ENCODE results near the gene NBPF3.
"Not testable (repeated sequence)": the region's sequence is repeated elsewhere in the genome, so short reads cannot be mapped to it uniquely, and the experiment has no call there.

Gene NBPF3

DNA sequence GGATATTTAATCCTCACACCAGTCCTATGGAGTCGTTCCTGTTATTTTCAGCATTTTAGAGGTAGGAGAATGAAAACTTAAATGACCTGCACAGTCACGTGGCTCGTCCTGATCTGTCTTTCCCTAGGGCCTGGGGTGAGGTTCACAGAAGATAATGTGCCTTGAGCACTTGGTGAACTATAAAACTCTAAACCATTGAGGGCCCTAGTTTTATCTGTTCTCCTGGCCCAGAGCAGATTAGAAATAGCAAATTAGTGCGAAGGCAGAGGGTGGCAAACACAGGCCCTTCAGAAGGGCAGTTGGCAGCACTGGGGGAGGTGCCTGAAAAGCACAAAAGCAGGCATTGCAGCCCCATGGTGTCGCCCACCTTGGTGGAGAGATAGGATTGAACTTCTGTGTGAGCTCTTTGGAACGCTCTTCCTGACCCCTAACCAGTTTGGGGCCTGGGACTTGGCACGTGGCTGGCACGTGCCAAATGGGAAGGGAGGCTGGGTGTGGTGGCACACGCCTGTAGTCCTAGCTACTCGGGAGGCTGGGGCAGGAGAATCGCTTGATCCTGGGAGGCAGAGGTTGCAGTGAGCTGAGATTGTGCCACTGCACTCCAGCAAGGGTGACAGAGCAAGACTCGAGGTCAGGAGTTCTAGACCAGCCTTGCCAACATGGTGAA lies 1.2 kb upstream of the NBPF3 start:
- not testable (repeated sequence) for DNase-seq (ENCODE audit: low read depth in 4 of 4, low spot score in 1 of 4)

DNA sequence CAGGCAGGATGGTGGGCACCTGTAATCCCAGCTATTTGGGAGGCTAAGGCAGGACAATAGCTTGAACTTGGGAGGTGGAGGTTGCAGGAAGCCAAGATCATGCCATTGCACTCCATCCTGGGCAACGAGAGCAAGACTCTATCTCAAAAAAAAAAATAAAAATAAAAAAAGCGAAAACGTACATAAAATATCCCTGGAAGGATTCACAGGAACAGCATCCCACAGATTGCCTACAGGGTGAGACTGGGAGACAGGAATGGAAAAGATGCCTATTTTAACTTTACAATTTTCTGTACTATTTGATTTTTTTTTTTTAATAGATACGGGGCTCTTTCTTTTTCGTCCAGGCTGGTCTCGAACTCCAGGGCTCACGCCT lies 604 bp upstream of the NBPF3 start:
- DNase-seq (ENCODE audit: low read depth in 4 of 4, low spot score in 1 of 4): no peak

DNA sequence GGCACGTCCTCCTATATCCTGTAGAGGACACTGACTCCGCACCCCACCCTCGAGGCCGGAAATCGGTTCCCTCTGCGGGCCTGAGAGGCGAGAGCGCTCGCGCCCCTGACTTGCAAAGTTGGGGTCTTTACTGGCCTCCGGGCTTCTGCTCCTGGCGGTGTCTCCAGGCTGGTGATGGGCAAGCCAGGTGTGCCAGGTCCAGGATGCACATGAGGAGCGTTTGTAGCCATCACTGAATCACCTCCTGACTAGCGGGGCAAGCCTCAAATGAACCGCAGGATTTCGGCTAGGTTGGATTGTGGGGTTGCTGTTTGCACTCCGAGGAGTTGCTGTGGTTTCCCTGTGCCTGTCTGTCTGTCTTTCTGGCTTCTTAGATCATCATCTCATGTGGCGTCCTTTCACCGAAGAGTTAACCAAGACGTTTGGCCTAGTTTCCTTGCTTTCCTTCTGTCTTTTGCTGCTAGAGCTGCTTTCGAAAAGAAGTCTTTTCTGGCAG lies 741 bp downstream of the NBPF3 start:
- peak in 2 of 4 experiments; percentile 10 to 29 for DNase-seq (ENCODE audit: low read depth in 4 of 4, low spot score in 1 of 4)

DNA sequence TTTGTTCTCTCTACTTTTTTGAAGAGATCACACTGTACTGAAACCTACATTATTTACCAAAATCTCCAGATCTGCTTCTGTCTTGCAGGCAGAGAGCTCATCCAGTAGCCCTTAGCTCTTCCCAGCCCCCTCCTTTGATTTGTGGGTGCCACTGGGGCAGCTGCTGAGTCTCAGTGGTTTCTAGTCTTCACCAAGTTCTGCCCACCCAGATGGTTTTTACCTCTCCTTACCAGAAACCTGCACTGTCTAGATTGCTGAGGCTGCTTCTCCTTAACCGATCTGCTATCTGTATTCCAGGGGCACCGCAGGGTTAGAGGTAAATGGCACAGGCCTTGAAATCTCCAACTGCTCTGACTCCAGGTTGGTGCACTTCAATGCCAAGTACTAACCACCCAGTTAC lies 6.7 kb downstream of the NBPF3 start:
- not testable (repeated sequence) for DNase-seq (ENCODE audit: low read depth in 4 of 4, low spot score in 1 of 4)

DNA sequence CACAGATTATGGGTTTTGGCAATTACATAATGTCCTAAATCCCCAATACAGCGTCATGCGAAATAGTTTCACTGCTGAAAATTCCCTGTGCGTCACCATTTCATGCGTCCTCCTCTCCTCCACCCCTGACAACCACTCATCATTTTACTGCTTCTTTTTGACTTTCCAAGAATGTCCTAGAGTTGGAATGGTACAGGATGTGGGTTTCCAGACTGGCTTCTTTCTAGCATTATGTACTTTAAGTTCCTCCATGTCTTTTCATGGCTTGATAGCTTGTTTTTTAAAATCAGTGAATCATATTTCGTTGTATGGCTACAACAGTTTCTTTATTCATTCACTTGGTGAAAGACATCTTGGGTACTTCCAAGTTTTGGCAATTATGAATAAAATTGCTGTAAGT lies 7.4 kb downstream of the NBPF3 start:
- DNase-seq (ENCODE audit: low read depth in 4 of 4, low spot score in 1 of 4): no peak

DNA sequence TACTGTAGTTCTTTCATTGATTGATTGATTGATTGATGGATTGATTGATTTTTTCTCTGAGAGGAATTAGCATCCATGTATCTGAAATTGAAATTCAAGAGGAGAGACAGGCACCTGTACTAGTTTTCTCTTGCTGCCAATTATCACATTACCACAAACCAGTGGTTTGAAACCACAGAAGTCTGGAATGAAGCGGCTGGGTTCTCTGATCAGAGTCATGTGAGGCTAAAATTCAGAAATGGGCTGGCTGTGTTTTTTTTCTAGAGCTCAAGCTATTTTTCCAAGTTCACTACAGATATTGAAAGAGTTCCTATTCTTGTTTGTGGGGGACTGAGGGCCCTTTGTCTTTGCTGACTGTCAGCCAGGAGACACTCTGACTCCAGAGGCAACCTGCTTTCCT lies 10.0 kb downstream of the NBPF3 start:
- no peak for DNase-seq (ENCODE audit: low read depth in 4 of 4, low spot score in 1 of 4)

DNA sequence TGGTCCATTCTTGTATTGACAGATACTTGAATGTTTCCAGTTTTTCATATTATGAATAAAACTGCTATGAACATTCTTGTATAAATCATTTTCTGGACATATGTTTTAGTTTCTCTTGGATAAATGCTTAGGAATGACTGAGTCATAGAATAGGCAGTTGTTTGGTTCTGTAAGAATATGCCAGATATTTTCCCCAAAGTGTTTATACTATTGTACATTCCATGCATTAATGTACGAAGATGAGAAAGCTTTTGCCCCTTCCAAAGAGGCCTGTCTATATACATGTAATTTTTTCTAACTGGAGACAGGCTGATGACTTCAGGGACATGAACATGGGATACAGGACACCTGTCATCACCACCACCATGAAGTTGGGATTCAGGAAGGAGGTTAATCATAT lies 11.3 kb downstream of the NBPF3 start:
- no peak for DNase-seq (ENCODE audit: low read depth in 4 of 4, low spot score in 1 of 4)

DNA sequence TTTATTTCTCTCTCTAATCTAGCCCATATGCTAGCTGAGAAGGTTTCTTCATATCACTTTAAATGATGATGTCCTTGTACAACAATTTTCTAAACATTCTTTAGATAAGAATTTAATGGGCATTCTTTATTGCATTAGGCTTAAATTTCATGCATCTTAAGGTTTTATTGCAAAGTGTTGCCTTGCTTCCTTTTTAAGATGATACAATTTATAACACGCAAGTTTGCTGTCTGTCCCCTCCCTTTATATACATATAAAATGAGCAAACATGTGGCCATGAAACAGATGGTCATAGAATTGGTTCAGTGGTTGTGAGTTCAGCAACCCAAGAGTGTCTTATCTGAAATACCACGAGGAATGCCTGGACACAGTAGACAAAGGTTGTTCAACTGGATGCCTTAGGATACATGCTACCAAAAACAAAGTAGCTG lies 12.1 kb downstream of the NBPF3 start:
- no peak for DNase-seq (ENCODE audit: low read depth in 4 of 4, low spot score in 1 of 4)

DNA sequence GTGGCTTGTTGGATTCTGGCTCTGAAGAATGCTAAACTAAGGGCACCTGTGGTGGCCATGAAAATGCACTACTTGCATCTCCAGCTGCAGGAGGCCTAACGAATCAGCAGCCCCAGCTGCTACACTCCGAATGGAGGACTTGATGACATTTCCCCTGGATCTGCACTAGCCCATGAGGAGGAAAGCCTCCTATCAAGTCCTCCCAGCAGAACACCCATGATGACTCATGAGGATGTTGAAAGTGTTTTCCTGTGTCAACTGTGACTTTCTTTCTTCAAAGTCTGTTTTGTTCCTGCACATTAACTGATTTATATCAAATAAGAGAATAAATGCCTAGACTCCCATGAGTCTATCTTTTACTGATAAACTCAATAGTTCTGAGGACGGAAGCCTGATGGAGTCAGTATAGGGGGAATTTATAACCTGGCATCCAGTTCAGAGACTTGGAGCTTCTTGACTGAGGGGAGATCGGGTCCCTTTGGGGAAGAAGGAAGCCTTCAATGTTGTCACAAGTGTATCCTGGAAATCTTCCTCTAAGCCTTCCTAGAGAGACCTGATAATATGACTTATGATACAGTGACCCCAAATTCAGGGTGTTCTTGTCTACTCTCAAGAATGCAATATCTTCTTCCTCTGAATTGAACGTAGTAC lies 14.2 kb downstream of the NBPF3 start:
- DNase-seq (ENCODE audit: low read depth in 4 of 4, low spot score in 1 of 4): not testable (repeated sequence)

DNA sequence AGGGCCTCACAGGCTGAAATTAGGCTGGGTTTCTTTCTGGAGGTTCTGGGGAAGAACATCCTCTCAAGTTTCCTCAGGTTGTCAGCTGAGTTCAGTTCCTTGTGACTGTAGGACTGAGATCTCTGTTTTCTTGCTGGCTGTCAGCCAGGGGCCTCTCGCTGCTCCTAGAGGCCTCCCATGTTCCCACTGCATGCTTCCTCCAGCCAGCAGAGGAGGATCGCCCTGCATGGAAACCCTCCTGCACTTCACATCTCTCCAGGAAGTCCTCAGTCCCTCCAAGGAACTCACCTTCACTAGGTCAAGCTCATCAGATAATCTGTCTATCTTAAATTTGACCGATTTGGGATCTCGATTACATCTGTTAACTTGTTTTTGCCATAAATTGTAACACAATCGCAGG lies 15.0 kb downstream of the NBPF3 start:
- DNase-seq (ENCODE audit: low read depth in 4 of 4, low spot score in 1 of 4): not testable (repeated sequence)

DNA sequence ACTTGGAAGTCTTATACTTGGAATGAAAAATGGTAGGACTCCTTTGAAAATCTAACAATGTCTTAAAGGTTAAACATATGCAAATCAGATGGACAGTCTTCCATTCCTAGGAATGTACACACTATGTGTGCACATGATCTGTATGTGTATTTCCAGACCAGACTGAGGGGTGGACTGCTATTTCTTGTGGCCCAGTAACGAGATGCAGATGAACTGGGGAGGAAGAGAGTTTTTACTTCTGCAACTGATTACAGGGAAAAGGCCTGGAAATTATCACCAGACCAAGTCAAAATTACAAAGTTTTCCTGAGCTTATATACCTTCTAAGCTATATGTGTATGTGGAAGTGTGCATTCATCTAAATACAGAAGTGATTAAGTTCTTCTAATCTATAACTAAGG lies 17.7 kb downstream of the NBPF3 start:
- no peak for DNase-seq (ENCODE audit: low read depth in 4 of 4, low spot score in 1 of 4)

DNA sequence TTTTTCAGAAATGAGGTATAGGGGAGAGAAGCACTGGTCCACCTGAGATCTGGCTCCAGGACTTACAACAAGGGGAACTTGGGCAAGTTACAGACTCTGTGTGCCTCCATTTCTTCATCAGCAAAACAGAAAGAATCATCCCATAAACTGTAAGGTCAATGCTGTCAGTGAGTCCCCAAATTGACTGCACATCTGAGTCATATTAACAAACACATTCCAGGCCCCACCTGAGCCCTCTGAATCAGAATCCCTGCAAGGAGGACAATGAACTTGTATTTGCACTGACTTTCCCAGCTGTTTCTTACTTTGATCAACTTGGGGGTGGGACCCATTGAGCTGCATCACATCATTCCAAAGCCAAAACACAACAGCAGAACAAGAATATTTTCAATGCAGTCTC lies 25.2 kb downstream of the NBPF3 start:
- DNase-seq (ENCODE audit: low read depth in 4 of 4, low spot score in 1 of 4): not testable (repeated sequence)

DNA sequence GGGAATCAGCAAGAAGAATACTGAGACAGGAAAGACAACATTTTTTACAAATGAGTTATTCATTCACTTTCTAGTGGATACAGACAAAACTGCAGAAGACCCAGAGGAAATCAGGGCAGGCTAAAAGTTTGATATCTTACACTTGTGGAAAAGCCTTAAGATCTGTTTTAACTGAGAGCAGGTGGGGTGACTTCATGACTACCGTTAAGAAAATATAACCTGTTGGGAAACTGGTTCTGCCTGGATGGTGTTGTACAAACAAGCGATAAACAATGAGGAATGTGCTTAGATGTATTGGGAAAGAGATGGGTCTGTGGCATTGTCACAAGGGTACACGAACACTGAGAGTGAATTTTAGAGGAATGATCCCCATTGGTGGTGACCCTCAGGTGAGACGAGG lies 28.0 kb downstream of the NBPF3 start:
- not testable (repeated sequence) for DNase-seq (ENCODE audit: low read depth in 4 of 4, low spot score in 1 of 4)

DNA sequence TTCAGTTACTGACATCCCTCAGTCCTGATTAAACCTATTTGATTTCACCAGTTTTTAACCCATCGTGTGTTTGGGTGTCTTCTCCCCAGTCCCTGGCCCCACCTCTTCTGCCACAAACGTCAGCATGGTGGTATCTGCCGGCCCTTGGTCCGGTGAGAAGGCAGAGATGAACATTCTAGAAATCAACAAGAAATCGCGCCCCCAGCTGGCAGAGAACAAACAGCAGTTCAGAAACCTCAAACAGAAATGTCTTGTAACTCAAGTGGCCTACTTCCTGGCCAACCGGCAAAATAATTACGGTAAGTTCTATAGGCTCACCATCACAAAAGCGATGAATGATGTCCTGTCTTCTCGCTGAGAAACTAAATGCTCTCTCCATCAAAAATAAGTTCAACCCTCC lies 28.7 kb downstream of the NBPF3 start:
- DNase-seq (ENCODE audit: low read depth in 4 of 4, low spot score in 1 of 4): peak in 1 of 4 experiments; percentile 4

DNA sequence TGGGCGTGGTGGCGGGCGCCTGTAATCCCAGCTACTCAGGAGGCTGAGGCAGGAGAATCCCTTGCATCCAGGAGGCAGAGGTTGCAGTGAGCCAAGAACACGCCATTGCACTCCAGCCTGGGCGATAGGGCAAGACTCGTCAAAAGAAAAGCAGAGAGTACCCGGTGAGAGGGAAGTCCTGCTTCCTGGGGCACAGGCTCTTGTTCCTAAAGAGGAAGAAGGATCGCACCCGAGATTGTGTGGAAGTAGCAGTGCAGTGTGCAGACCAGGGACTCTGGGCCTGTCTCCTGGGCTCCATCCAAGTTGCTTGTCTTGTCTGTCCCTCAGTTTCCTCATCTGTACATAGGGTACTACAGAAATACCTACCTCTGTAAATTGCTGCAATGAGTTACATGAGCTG lies 29.6 kb downstream of the NBPF3 start:
- no peak for DNase-seq (ENCODE audit: low read depth in 4 of 4, low spot score in 1 of 4)

DNA sequence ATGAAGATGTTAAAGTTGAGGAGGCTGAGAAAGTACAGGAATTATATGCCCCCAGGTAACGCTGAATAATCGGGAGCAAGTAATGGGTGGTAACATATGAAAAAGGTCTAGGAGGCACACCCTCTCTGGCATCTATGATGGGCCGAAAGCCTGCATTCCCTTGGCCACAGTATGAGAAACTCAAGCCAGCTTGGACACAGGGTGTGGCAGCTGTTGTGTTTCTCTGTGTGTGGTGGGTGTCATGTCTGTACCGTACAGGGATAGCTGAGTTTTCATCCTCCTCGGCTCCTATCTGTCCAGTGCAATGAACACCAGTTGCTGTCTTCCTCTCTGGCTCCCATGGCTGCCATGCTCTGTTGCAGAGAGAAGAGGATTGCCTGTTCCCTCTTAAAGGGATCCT lies 32.9 kb downstream of the NBPF3 start:
- no peak for DNase-seq (ENCODE audit: low read depth in 4 of 4, low spot score in 1 of 4)

DNA sequence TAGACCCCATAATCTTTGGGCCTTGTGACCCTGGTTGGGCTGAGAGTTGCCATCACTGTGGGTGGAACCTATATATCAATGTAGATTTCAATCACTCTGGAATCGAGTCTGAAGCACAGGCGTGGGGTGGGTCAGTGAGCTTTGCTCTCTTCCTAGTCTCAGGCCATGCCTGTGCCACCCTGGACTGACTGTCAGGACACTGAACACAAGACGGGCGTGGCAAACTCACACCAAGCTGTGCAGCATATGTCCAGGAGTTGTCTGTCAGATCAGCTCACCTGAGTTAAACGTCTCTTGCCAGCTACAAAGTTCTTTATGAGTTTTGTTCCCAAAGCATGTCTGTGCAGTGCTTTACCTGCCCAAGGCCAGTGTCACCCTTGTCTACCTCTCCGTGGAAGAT lies 38.4 kb downstream of the NBPF3 start:
- DNase-seq (ENCODE audit: low read depth in 4 of 4, low spot score in 1 of 4): no peak

DNA sequence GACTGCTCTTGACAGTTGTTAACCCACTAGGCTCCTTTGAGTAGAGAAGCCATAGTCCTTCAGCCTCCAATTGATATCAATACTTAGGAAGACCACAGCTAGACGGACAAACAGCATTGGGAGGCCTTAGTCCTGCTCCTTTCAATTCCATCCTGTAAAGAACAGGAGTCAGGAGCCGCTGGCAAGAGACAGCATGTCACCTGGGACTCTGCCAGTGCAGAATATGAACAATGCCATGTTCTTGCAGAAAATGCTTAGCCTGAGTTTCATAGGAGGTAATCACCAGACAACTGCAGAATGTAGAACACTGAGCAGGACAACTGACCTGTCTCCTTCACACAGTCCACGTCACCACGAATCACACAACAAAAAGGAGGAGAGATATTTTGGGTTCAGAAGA lies 43.9 kb downstream of the NBPF3 start:
- not testable (repeated sequence) for DNase-seq (ENCODE audit: low read depth in 4 of 4, low spot score in 1 of 4)

DNA sequence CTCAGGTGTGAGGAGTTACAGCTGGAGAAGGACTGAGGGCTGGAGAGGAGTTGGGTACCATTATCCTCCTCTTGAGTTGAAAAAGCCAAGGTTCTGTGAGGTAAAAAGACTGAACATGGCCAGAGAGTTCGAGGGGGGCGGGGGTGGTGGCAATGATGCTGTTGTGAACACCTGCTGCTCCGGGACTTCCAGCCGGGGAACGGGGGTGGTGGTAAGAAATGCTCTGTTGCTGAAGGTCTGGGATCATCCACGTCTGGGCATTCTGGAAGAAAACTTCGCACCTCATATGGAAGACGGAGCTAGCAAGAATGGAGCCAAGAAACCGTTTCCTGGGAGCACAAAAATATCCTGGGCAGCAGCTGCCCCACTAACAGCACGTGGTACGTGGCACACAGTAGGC lies 49.2 kb downstream of the NBPF3 start:
- DNase-seq (ENCODE audit: low read depth in 4 of 4, low spot score in 1 of 4): no peak

DNA sequence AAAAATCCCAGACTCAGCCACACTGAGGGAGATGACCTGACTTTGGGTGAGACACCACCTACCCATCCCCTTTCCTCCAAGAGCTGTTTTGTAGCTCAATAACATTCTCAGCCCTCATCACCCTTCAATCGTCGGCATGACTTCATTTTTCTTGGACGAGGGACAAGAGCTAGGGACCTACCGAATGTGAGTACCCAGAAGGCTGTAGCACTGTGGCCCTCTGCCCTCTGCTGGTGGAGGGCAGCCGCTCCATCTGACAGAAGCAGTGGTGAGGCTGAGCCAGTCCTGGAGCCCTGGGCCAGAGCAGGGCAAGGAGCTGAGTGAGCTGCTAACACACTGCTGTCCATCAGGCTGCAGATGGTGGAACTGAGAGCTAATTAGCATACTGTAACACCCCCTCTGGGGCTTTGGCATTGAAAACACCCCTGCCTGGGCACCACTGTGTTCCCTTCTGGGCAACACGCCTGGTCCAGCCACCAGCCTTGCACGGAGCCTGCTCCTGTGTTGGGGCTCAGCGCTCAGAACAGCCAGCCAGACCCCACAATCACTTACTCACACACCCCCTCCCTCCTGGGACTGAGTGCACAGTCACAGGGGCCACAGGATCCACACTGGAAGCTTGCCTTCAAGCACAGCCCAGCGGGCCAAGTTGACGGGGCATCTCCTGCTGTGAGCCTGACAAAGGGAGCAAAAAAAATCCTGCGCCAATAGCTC lies 51.0 kb downstream of the NBPF3 start:
- peak in 1 of 4 experiments; percentile 13 for DNase-seq (ENCODE audit: low read depth in 4 of 4, low spot score in 1 of 4)

DNA sequence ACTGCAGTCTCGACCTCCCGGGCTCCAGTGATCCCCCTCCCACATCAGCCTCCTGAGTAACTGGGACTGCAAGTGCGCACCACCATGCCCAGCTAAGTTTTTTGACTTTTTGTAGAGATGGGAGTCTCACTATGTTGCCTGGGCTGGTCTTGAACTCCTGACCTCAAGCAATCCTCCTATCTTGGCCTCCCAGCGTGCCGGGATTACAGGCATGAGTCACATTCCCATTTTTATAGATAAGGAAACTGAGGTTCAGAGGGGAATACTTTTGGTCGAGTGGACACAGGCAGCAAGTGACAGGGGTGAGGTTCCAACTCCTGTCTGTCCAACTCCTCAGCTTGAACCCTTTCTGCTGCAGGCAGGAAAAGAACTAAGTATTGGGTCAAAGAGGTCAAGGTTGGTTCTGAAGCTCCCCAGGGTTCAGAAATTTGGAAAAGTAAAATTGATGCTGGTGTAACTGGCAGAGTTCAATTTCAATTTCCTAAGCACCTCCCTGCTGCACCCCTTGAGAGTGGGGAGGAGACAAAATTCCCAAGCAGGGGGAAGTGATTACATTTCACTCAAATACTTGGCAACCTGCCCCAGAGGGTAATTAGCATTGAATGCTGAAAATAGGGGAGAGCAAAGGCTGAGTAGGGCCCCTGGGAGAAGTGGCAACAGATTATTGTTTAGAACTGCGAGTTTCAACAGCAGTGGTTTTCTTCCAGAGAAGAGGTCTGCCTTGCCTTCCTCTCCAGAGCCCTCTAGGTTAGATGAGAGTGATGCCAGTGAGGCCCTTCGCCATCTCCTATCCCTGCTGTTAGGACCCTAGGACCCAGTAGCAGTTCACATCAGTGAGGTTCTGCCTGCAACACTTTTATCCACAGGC lies 51.8 kb downstream of the NBPF3 start:
- DNase-seq (ENCODE audit: low read depth in 4 of 4, low spot score in 1 of 4): no peak

DNA sequence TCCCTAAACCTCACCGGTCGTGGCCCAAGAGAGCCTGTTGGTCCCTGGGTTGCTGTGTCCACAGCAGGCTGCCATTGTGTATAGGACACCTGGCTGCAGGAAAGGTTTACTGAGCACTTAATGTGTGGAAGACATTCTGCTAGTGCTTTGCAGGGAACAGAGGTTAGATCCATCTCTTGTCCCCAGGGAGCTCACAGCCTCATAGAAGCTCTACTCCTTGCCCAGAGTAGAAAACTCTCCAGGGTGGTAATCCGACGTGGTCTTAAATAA lies 52.4 kb downstream of the NBPF3 start:
- DNase-seq (ENCODE audit: low read depth in 4 of 4, low spot score in 1 of 4): no peak

Measured in stimulated activated CD4-positive, alpha-beta T cell treated with anti-CD3 and anti-CD28 coated beads, Interleukin-1b, Interleukin-23, amount 100 ng/mL, for 24 hours (primary cell).